Measurements from ENCODE around the gene LGR4. TPM values are rescaled to one million over a fixed set of nuclear protein-coding genes. Genes with fewer than 3 reads are reported as not detected.
A peak's percentile ranks its signal among the peaks of the same experiment; 100 is the strongest.

Gene LGR4
- total and polyA plus RNA-seq, 2 of the 13 experiments (the other 11 are each of a cell fraction or from before 2014, with no cell fraction given): 42.1 to 68.7 TPM

GRCh38 chr11:27402450-27402849 lies 70.1 kb downstream of the LGR4 start:
- peak; percentile 13 for ATAC-seq
- H3K79me2 ChIP-seq (ENCODE audit: insufficient read depth, low read length): peaks cover 47% of the 10 kb centered on the region
- H3K4me2 ChIP-seq (ENCODE audit: low read depth, low read length): peak overlapping the region; percentile 60
- no peaks in the 10 kb centered on the region for H3K27me3 ChIP-seq (ENCODE audit: control insufficient read depth in 1 of 2, insufficient read depth in 2 of 2, low read length in 2 of 2)
- TF ChIP-seq ESRRA (CRISPR knock-in tag; IDR thresholded peaks at IDR 0.05; ENCODE audit: low read depth) (no peak), MTERF4 (CRISPR knock-in tag; IDR thresholded peaks at IDR 0.05) (no peak), ZSCAN5A (CRISPR knock-in tag; IDR thresholded peaks at IDR 0.05; ENCODE audit: borderline replicate concordance) (no peak), ZBTB7A (CRISPR knock-in tag; IDR thresholded peaks at IDR 0.05) (peak; percentile 6; the same call in 1 of the 2 replicates), ZBTB34 (CRISPR knock-in tag; IDR thresholded peaks at IDR 0.05) (0 out of 2 replicates have a peak, but pooled peaks have one; percentile 11), RBM22 (optimal IDR thresholded peaks at IDR 0.05; ENCODE audit: low read length) (peak; percentile 21), ZNF143 (CRISPR knock-in tag; IDR thresholded peaks at IDR 0.05) (peak; percentile 67), RARA (CRISPR knock-in tag; IDR thresholded peaks at IDR 0.05) (no peak), REPIN1 (CRISPR knock-in tag; IDR thresholded peaks at IDR 0.05; ENCODE audit: borderline replicate concordance, low read depth) (no peak), USF2 (IDR thresholded peaks at IDR 0.05; ENCODE audit: low read depth, low read length) (0 out of 2 replicates have a peak, but pooled peaks have one; percentile 17), USF2 (CRISPR knock-in tag; IDR thresholded peaks at IDR 0.05; ENCODE audit: borderline replicate concordance) (no peak; the same call in 1 of the 2 replicates), ZBTB20 (CRISPR knock-in tag; IDR thresholded peaks at IDR 0.05; ENCODE audit: borderline replicate concordance, low read depth) (no peak), ATF4 (CRISPR knock-in tag; IDR thresholded peaks at IDR 0.05) (0 out of 4 replicates have a peak, but pooled peaks of 1 of the 2 experiments have one; percentile 4), ZNF589 (CRISPR knock-in tag; conservative IDR thresholded peaks at IDR 0.05) (0 out of 2 replicates have a peak, but pooled peaks have one; percentile 7), RORA (CRISPR knock-in tag; IDR thresholded peaks at IDR 0.05) (no peak), NFE2L1 (CRISPR knock-in tag; IDR thresholded peaks at IDR 0.05; ENCODE audit: borderline replicate concordance) (no peak), ZFP1 (CRISPR knock-in tag; IDR thresholded peaks at IDR 0.05) (peak; percentile 91)
- no peaks in the 10 kb centered on the region for H3K9me3 ChIP-seq (ENCODE audit: low read length)
- no peaks in the 10 kb centered on the region for H4K20me1 ChIP-seq (ENCODE audit: insufficient read depth, low read length)
- H3K36me3 ChIP-seq (replicated peaks in 1 of 2; ENCODE audit: control insufficient read depth in 1 of 2, insufficient read depth in 2 of 2, low read length in 2 of 2): peaks cover 4 to 5% of the 10 kb centered on the region in 2 experiments; a peak in 4 of 5 replicates
- peaks cover 91% of the 10 kb centered on the region for H3K4me1 ChIP-seq (ENCODE audit: insufficient read depth, low read length)
- in situ Hi-C loops (cut with HindIII; ENCODE audit: extremely low pct_ligation_motif_present, low pct_unique_long_range_greater_than_20kb): no loop called here
- no peak overlapping the region for H3K9ac ChIP-seq (ENCODE audit: insufficient read depth, low read depth, low read length)
- FAIRE-seq: no peak
- ChIA-PET CTCF (ENCODE audit: low intra/inter-chr PET ratio, low total read pairs) (no interaction called here), POLR2A (interaction anchor here (0.8 to 4.1 kb wide), 16 partner anchors 9 to 106 kb away, joined by 3 to 22 read pairs (median 4); partner anchors contain the start of gene LGR4)
- peak overlapping the region; percentile 68 for H3K27ac ChIP-seq (ENCODE audit: extremely low read length, insufficient read depth, low read length)
- intact Hi-C loops (cut with micrococcal nuclease; ENCODE audit: unreplicated experiment): no loop called here
- BruUV-seq (replicated peaks): no TSS peak
- DNase-seq (ENCODE audit: low spot score): no peak
- 49% methylated on average over 2 of the region's 2 CpGs for WGBS (ENCODE audit: low lambda C conversion rate)
- H2AFZ ChIP-seq (ENCODE audit: low read length): no peak overlapping the region
- peak overlapping the region in 2 of 3 experiments; percentile 6; a peak in 1 of 6 replicates for H3K4me3 ChIP-seq (replicated peaks in 1 of 3; ENCODE audit: insufficient read depth in 1 of 3, low read depth in 2 of 3, low read length in 3 of 3)

Measured in HepG2 (cell line).